Measurements from ENCODE around the gene VWA3B.
A peak's percentile ranks its signal among the peaks of the same experiment; 100 is the strongest.

The VWA3B gene

GRCh38 chr2:98346311-98347236, 259.6 kb downstream of the VWA3B start, which contains the start of gene CNGA3:
TSS of gene CNGA3 (plus strand) at chr2:98346456. CDS start at chr2:98369976, 23,520 bp downstream.
- DNase-seq, result peak; percentile 53

- no peak for DNase-seq
Measured at GRCh38 chr2:98347298-98348065, 260.5 kb downstream of the VWA3B start.

- no peak for DNase-seq
Measured at GRCh38 chr2:98348066-98348561, 261.1 kb downstream of the VWA3B start.

- DNase-seq, result no peak
Measured at GRCh38 chr2:98350411-98350810, 263.4 kb downstream of the VWA3B start.

GRCh38 chr2:98355881-98356280, 268.9 kb downstream of the VWA3B start:
- DNase-seq, result no peak

GRCh38 chr2:98356729-98357128, 269.8 kb downstream of the VWA3B start:
- DNase-seq, result no peak

GRCh38 chr2:98357849-98358248, 270.9 kb downstream of the VWA3B start:
- no peak for DNase-seq

GRCh38 chr2:98359986-98360385, 273.0 kb downstream of the VWA3B start:
- DNase-seq, result no peak
